IPS DF 6.9 (cell line): ENCODE results near the gene FAM76A.
"Not testable (repeated sequence)": the region's sequence is repeated elsewhere in the genome, so short reads cannot be mapped to it uniquely, and the experiment has no call there.

Experiments
- DNase-seq: peaks from one replicate; pipeline ENCODE4 v3.0.0-alpha.2; 2013; ENCODE audit warnings: low read depth, low spot score
- H3K27ac ChIP-seq: one replicate; pipeline ENCODE4 v1.5.1; 2013; ENCODE audit warnings: low read length, control low read depth
- H3K27me3 ChIP-seq: 2 replicates; pipeline ENCODE4 v1.6.1; 2013; ENCODE audit warnings: mild to moderate bottlenecking, low read length; ENCODE audit not compliant: control insufficient read depth, insufficient read depth
- H3K36me3 ChIP-seq: 2 replicates; pipeline ENCODE4 v1.6.1; 2013; ENCODE audit warnings: low read length; ENCODE audit not compliant: control insufficient read depth, insufficient read depth
- H3K4me1 ChIP-seq: 2 replicates; pipeline ENCODE4 v1.6.1; 2013; ENCODE audit warnings: low read length; ENCODE audit not compliant: control insufficient read depth, insufficient read depth
- H3K4me3 ChIP-seq: 2 replicates; pipeline ENCODE4 v1.5.1; 2013; ENCODE audit warnings: mild to moderate bottlenecking, low read length
- H3K9me3 ChIP-seq: 2 replicates; pipeline ENCODE4 v1.6.1; 2013; ENCODE audit warnings: low read length, inconsistent platforms; ENCODE audit not compliant: control insufficient read depth, insufficient read depth
- whole genome bisulfite sequencing: extraction: QIAGEN DNeasy Blood & Tissue Kit; methylation state at CpG from one replicate; pipeline ENCODE4 v1.1.7; 2013; ENCODE audit warnings: mixed read lengths, missing lambda C conversion rate; ENCODE audit not compliant: insufficient read length, insufficient coverage; 5-methylcytosine and 5-hydroxymethylcytosine counted together

Gene FAM76A

DNA sequence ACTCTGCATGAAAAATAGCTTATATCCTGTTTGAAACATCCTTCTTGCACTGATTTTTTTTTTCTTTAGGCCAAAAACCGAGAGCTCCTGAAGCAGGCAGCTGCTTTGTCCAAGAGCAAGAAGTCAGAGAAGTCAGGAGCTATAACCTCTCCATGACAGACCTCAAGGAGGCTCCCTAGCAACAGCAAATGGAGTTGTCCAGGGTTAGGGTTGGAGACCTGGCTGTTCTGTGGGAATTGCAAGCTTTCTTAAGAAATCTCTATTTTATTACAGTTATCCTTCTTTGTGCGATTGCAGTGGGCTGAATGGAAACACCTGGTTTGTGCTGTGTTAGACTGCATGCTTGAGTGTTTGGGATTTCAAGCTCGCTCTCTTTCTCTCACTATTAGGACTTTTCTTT is 34.7 kb downstream of the FAM76A start:
- H3K27me3 ChIP-seq = no peaks in the 10 kb centered on the region
- DNase-seq = no peak
- H3K4me1 ChIP-seq = no peaks in the 10 kb centered on the region
- H3K36me3 ChIP-seq = no peaks in the 10 kb centered on the region; the same call in 1 of the 2 replicates
- no peak overlapping the region for H3K27ac ChIP-seq
- no CpG with 5 or more reads among the region's 3 CpGs for WGBS
- no peak overlapping the region for H3K4me3 ChIP-seq
- H3K9me3 ChIP-seq = no peaks in the 10 kb centered on the region

GRCh38 chr1:27762033-27762432 is 36.3 kb downstream of the FAM76A start:
- Histone ChIP-seq H3K4me1 (no peaks in the 10 kb centered on the region), H3K4me3 (no peak overlapping the region), H3K27ac (no peak overlapping the region), H3K27me3 (no peaks in the 10 kb centered on the region), H3K36me3 (no peaks in the 10 kb centered on the region), H3K9me3 (no peaks in the 10 kb centered on the region)
- WGBS = no CpG with 5 or more reads among the region's 1 CpG
- DNase-seq = no peak

- no peak for DNase-seq
- Histone ChIP-seq H3K27ac (no peak overlapping the region), H3K4me3 (no peak overlapping the region), H3K36me3 (no peaks in the 10 kb centered on the region), H3K9me3 (no peaks in the 10 kb centered on the region), H3K4me1 (no peaks in the 10 kb centered on the region), H3K27me3 (no peaks in the 10 kb centered on the region)
- WGBS = no CpG with 5 or more reads among the region's 4 CpGs
Measured at GRCh38 chr1:27763358-27763757, 37.6 kb downstream of the FAM76A start.

DNA sequence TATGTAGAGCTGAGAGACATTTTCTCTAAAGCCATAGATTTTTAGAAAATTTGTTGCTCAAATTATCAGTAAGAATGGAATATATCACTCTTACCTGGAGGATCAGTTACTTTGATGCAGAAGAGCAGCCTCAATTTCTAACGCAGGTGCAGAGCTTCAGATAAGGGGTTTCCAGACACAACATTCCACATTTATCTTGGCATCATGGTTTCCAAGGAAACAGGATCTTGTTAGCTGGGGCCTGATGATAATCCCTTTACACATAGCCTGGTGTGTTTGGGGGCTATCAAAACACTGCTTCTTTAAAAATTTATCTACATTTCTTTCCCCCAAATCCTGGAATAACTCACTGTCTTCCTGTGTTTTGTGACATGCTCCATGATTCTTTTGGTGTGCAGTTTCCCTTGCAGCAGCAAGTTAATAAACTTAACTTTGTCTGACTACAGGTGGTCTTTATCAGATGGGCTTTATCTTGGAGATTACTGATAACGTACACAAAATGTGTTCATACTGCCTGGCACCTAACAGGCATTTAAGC is 44.6 kb downstream of the FAM76A start:
- WGBS = no CpG with 5 or more reads among the region's 2 CpGs

GRCh38 chr1:27772036-27772931 is 46.5 kb downstream of the FAM76A start:
- peak overlapping the region; percentile 49; the same call in 1 of the 2 replicates for H3K4me3 ChIP-seq
- no peak for DNase-seq
- H3K4me1 ChIP-seq = no peaks in the 10 kb centered on the region
- H3K36me3 ChIP-seq = no peaks in the 10 kb centered on the region; the same call in 1 of the 2 replicates
- 100% methylated on average over 5 of the region's 18 CpGs for WGBS
- H3K27me3 ChIP-seq = no peaks in the 10 kb centered on the region
- H3K27ac ChIP-seq = no peak overlapping the region
- no peaks in the 10 kb centered on the region for H3K9me3 ChIP-seq

More for the DNA sequence above, 44.6 kb downstream of the FAM76A start:
- no peaks in the 10 kb centered on the region for H3K9me3 ChIP-seq
- H3K27ac ChIP-seq = no peak overlapping the region
- H3K4me1 ChIP-seq = no peaks in the 10 kb centered on the region
- H3K36me3 ChIP-seq = no peaks in the 10 kb centered on the region
- no peak overlapping the region for H3K4me3 ChIP-seq
- no peaks in the 10 kb centered on the region for H3K27me3 ChIP-seq
- DNase-seq = no peak

DNA sequence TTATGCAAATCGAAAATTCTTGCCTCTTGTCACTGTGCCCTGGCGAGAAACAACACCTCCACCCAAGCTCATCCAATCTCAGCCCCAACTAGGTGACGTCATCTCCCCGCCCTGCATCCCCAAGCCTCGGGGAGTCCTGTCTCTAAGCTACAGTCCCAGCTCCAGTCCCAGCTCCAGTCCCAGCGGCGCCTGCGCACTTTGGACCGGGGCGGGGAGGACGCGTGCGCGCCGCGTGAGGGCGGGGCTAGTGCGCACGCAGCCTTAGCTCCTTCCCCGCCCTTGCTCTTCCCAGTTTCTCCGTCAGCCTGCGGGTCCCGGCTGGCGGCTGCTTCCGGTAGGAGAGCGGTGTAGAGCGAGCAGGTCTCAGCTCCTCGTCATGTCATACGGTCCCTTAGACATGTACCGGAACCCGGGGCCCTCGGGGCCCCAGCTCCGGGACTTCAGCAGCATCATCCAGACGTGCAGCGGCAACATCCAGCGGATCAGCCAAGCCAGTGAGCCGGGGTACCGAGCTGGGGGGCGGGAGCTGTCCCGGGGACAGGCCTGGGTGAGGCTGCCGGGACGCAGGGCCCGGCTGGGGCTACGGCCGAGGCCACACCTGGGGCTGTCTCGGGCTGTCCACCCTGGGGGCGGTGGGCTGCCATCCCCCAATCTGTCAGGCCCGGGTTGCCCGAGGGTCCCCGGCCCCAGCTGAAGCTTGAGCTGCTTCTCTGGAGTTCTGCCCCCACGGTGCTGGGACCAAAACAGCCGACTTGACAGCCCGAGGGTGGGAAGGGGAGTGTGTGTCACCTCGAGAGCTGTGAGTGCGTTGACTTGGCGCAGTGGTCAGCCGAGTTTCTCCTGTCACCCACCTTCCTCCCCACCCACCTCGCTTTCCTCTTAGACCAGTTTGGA is 47.4 kb downstream of the FAM76A start, which contains the start of gene STX12:
STX12 (plus strand) TSS at position 288 of the 894 bp plus-strand sequence; CDS start at position 377, 89 bp downstream.
- WGBS = no CpG with 5 or more reads among the region's 58 CpGs
- H3K27ac ChIP-seq = no peak within 1 kb of the TSS
- DNase-seq = peak; percentile 99

GRCh38 chr1:27773826-27774445 is 48.2 kb downstream of the FAM76A start:
- no peak for DNase-seq
- Histone ChIP-seq H3K27me3 (no peaks in the 10 kb centered on the region), H3K4me1 (no peaks in the 10 kb centered on the region), H3K36me3 (no peaks in the 10 kb centered on the region; the same call in 1 of the 2 replicates), H3K9me3 (no peaks in the 10 kb centered on the region), H3K27ac (no peak overlapping the region), H3K4me3 (peak overlapping the region; percentile 86; the same call in 1 of the 2 replicates)
- no CpG with 5 or more reads among the region's 3 CpGs for WGBS

More for the DNA sequence above, 47.4 kb downstream of the FAM76A start, which contains the start of gene STX12:
- H3K4me3 ChIP-seq = peak within 1 kb of the TSS; percentile 86
- H3K4me1 ChIP-seq = no peaks in the 10 kb centered on the region
- no peaks in the 10 kb centered on the region for H3K27me3 ChIP-seq
- H3K36me3 ChIP-seq = no peaks in the 10 kb centered on the region; the same call in 1 of the 2 replicates
- H3K9me3 ChIP-seq = no peaks in the 10 kb centered on the region

DNA sequence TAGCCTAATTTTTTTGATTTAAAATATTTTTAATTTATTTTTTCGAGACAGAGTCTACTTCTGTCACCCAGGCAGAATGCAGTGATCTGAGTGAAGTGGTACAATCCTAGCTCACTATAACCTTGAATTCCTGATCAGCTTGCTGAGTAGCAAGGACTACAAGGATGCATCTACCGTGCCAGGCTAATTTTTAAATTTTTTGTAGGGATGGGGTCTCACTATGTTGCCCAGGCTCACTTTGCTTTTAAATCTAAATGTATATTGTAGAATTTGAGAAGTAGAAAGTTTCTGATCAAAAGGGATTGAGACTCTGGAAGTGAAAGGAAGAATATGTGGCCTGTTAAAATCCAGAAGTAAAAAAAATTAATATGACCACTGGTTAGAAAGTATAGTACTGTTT is 48.9 kb downstream of the FAM76A start:
- H3K36me3 ChIP-seq = no peaks in the 10 kb centered on the region; the same call in 1 of the 2 replicates
- H3K4me3 ChIP-seq = no peak overlapping the region
- no CpG with 5 or more reads among the region's 2 CpGs for WGBS
- no peak for DNase-seq
- no peaks in the 10 kb centered on the region for H3K9me3 ChIP-seq
- H3K27ac ChIP-seq = no peak overlapping the region
- no peaks in the 10 kb centered on the region for H3K4me1 ChIP-seq
- no peaks in the 10 kb centered on the region for H3K27me3 ChIP-seq

DNA sequence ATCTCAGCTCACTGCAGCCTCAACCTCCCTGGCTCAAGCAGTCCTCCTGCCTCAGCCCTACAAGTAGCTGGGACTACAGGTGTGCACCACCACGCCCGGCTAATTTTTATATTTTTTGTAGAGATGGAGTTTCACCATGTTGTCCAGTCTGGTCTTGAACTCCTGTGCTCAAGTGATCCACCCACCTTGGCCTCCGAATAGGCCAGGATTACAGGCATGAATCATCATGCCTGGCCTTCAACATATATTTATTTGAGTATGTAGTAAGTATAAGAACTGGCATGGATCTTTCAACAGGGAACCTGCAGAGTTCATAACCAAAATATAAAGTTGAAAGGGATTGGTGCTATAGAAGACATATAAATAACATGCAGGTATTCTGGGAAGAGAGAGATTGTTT is 49.6 kb downstream of the FAM76A start:
- H3K27ac ChIP-seq, H3K4me3 ChIP-seq, H3K27me3 ChIP-seq, DNase-seq, H3K9me3 ChIP-seq, H3K4me1 ChIP-seq, H3K36me3 ChIP-seq: not testable (repeated sequence)
- no CpG with 5 or more reads among the region's 3 CpGs for WGBS

GRCh38 chr1:27776276-27776675 is 50.5 kb downstream of the FAM76A start:
- H3K9me3 ChIP-seq, H3K4me1 ChIP-seq, H3K27me3 ChIP-seq, H3K4me3 ChIP-seq, H3K27ac ChIP-seq, H3K36me3 ChIP-seq, DNase-seq: not testable (repeated sequence)
